PC-3 (cell line): ENCODE measurements around the gene KCNQ2.

Experiments used
- CTCF ChIP-seq: fragments of 300-600 bp; sonication (generic); conservative IDR thresholded peaks from 2 replicates; pipeline ENCODE4 v1.5.1; 2017; ENCODE audit warnings: antibody characterized with exemption, low read depth, mild to moderate bottlenecking, low read length
- EZH2 ChIP-seq: fragments of 300-600 bp; sonication (generic); IDR thresholded peaks from one replicate; pipeline ENCODE4 v1.6.1; 2017; ENCODE audit warnings: antibody characterized with exemption, mild to moderate bottlenecking, low read length; ENCODE audit not compliant: unreplicated experiment
- EZH2phosphoT487 ChIP-seq: fragments of 300-600 bp; sonication (generic); IDR thresholded peaks from 2 replicates; pipeline ENCODE4 v1.6.1; 2018; ENCODE audit warnings: mild to moderate bottlenecking, antibody characterized with exemption, low read length, borderline replicate concordance

- no peak for TF ChIP-seq CTCF
- no peak for TF ChIP-seq EZH2
- no peak for TF ChIP-seq EZH2phosphoT487
Measured at GRCh38 chr20:63412889-63413288, 59.6 kb downstream of the KCNQ2 start.
